ENCODE measurements around the gene ZNF579. TPM values are rescaled to one million over a fixed set of nuclear protein-coding genes. Genes with fewer than 3 reads are reported as not detected.

ZNF579 gene
- polyA plus RNA-seq, 3 donors from 2014 or later, result 0.19 to 0.64 TPM; not detected in 1

- Mint-ChIP-seq H3K4me3 (no peak overlapping the region), H3K9me3 (peaks cover 0 to 1% (median 0%) of the 10 kb centered on the region in 6 donors), H3K27me3 (ENCODE audit: low read depth in 3 of 3) (peaks cover 0 to 9% (median 4%) of the 10 kb centered on the region in 3 donors), H3K4me1 (peaks cover 19 to 21% of the 10 kb centered on the region in 2 donors), H3K27ac (no peak overlapping the region), H3K36me3 (peaks cover 14 to 22% (median 16%) of the 10 kb centered on the region in 3 donors)
- DNase-seq, result no peak
Observed at GRCh38 chr19:55597501-55597921, 16.9 kb upstream of the ZNF579 start.

- no peak for DNase-seq
Observed at GRCh38 chr19:55596304-55596703, 15.7 kb upstream of the ZNF579 start.

GRCh38 chr19:55594996-55595545, 14.4 kb upstream of the ZNF579 start:
- peaks cover 0 to 1% (median 0%) of the 10 kb centered on the region in 6 donors for H3K9me3 Mint-ChIP-seq
- peaks cover 14 to 22% (median 16%) of the 10 kb centered on the region in 3 donors for H3K36me3 Mint-ChIP-seq
- no peak for DNase-seq
- no peak overlapping the region for H3K4me3 Mint-ChIP-seq
- H3K4me1 Mint-ChIP-seq, result peaks cover 7 to 9% of the 10 kb centered on the region in 2 donors
- peak overlapping the region in 1 of 6 donors; percentile 13 for H3K27ac Mint-ChIP-seq
- peaks cover 0 to 7% (median 2%) of the 10 kb centered on the region in 3 donors for H3K27me3 Mint-ChIP-seq (ENCODE audit: low read depth in 3 of 3)

More at GRCh38 chr19:55596304-55596703, 15.7 kb upstream of the ZNF579 start:
- peaks cover 0 to 1% (median 0%) of the 10 kb centered on the region in 6 donors for H3K9me3 Mint-ChIP-seq
- peaks cover 0 to 9% (median 4%) of the 10 kb centered on the region in 3 donors for H3K27me3 Mint-ChIP-seq (ENCODE audit: low read depth in 3 of 3)
- peaks cover 14 to 22% (median 16%) of the 10 kb centered on the region in 3 donors for H3K36me3 Mint-ChIP-seq
- H3K27ac Mint-ChIP-seq, result no peak overlapping the region
- no peak overlapping the region for H3K4me3 Mint-ChIP-seq
- peaks cover 13 to 15% of the 10 kb centered on the region in 2 donors for H3K4me1 Mint-ChIP-seq

GRCh38 chr19:55593096-55593772, 12.6 kb upstream of the ZNF579 start:
- peaks cover 0 to 4% (median 2%) of the 10 kb centered on the region in 3 donors for H3K27me3 Mint-ChIP-seq (ENCODE audit: low read depth in 3 of 3)
- H3K36me3 Mint-ChIP-seq, result peaks cover 14 to 22% (median 16%) of the 10 kb centered on the region in 3 donors
- peaks cover 0 to 7% of the 10 kb centered on the region in 2 donors for H3K4me1 Mint-ChIP-seq
- no peaks in the 10 kb centered on the region for H3K9me3 Mint-ChIP-seq
- no peak for DNase-seq
- no peak overlapping the region for H3K4me3 Mint-ChIP-seq
- no peak overlapping the region for H3K27ac Mint-ChIP-seq

GRCh38 chr19:55592391-55593090, 11.9 kb upstream of the ZNF579 start:
- Mint-ChIP-seq H3K9me3 (no peaks in the 10 kb centered on the region), H3K4me1 (peaks cover 2 to 9% of the 10 kb centered on the region in 2 donors), H3K4me3 (no peak overlapping the region), H3K27me3 (ENCODE audit: low read depth in 3 of 3) (peaks cover 0 to 4% (median 2%) of the 10 kb centered on the region in 3 donors), H3K36me3 (peaks cover 14 to 22% (median 16%) of the 10 kb centered on the region in 3 donors), H3K27ac (no peak overlapping the region)
- no peak for DNase-seq

GRCh38 chr19:55591555-55591954, 10.9 kb upstream of the ZNF579 start:
- Mint-ChIP-seq H3K9me3 (no peaks in the 10 kb centered on the region), H3K4me3 (no peak overlapping the region), H3K36me3 (peaks cover 14 to 18% (median 16%) of the 10 kb centered on the region in 3 donors), H3K4me1 (peaks cover 11 to 16% of the 10 kb centered on the region in 2 donors), H3K27me3 (ENCODE audit: low read depth in 3 of 3) (peaks cover 5 to 8% (median 7%) of the 10 kb centered on the region in 3 donors), H3K27ac (no peak overlapping the region)
- no peak for DNase-seq

- H3K27me3 Mint-ChIP-seq (ENCODE audit: low read depth in 3 of 3), result peaks cover 7 to 8% (median 8%) of the 10 kb centered on the region in 3 donors
- no peak overlapping the region for H3K27ac Mint-ChIP-seq
- H3K4me3 Mint-ChIP-seq, result no peak overlapping the region
- peaks cover 12 to 20% of the 10 kb centered on the region in 2 donors for H3K4me1 Mint-ChIP-seq
- DNase-seq, result no peak
- H3K9me3 Mint-ChIP-seq, result no peaks in the 10 kb centered on the region
- H3K36me3 Mint-ChIP-seq, result peaks cover 9 to 13% (median 11%) of the 10 kb centered on the region in 3 donors
Observed at GRCh38 chr19:55590617-55591016, 10.0 kb upstream of the ZNF579 start.

- peaks cover 17 to 25% of the 10 kb centered on the region in 2 donors for H3K4me1 Mint-ChIP-seq
- H3K9me3 Mint-ChIP-seq, result no peaks in the 10 kb centered on the region
- peaks cover 7 to 8% (median 8%) of the 10 kb centered on the region in 3 donors for H3K27me3 Mint-ChIP-seq (ENCODE audit: low read depth in 3 of 3)
- peaks cover 4 to 7% (median 7%) of the 10 kb centered on the region in 3 donors for H3K36me3 Mint-ChIP-seq
- no peak overlapping the region for H3K27ac Mint-ChIP-seq
- H3K4me3 Mint-ChIP-seq, result peak overlapping the region in 1 of 5 donors; percentile 13
- no peak for DNase-seq
Observed at GRCh38 chr19:55590109-55590508, 9.5 kb upstream of the ZNF579 start.

- H3K27ac Mint-ChIP-seq, result no peak overlapping the region
- H3K4me3 Mint-ChIP-seq, result peak overlapping the region in 1 of 5 donors; percentile 60
- H3K27me3 Mint-ChIP-seq (ENCODE audit: low read depth in 3 of 3), result peaks cover 7 to 9% (median 8%) of the 10 kb centered on the region in 3 donors
- H3K36me3 Mint-ChIP-seq, result peaks cover 0 to 3% (median 3%) of the 10 kb centered on the region in 3 donors
- no peaks in the 10 kb centered on the region for H3K9me3 Mint-ChIP-seq
- H3K4me1 Mint-ChIP-seq, result peaks cover 18 to 25% of the 10 kb centered on the region in 2 donors
- no peak for DNase-seq
Observed at GRCh38 chr19:55588738-55589137, 8.1 kb upstream of the ZNF579 start.

GRCh38 chr19:55586976-55587668, 6.5 kb upstream of the ZNF579 start:
- H3K4me3 Mint-ChIP-seq, result peak overlapping the region; percentile 82 to 87 (median 85)
- H3K9me3 Mint-ChIP-seq, result no peaks in the 10 kb centered on the region
- peaks cover 7 to 10% (median 8%) of the 10 kb centered on the region in 3 donors for H3K27me3 Mint-ChIP-seq (ENCODE audit: low read depth in 3 of 3)
- DNase-seq, result peak; percentile 86 to 89 (median 87)
- H3K4me1 Mint-ChIP-seq, result peaks cover 19 to 25% of the 10 kb centered on the region in 2 donors
- peak overlapping the region in 4 of 6 donors; percentile 66 to 85 (median 80) for H3K27ac Mint-ChIP-seq
- no peaks in the 10 kb centered on the region for H3K36me3 Mint-ChIP-seq

GRCh38 chr19:55585658-55586339, 5.2 kb upstream of the ZNF579 start:
- peak overlapping the region in 1 of 6 donors; percentile 64 for H3K27ac Mint-ChIP-seq
- no peak for DNase-seq
- H3K4me3 Mint-ChIP-seq, result peak overlapping the region in 3 of 5 donors; percentile 46 to 56 (median 54)
- H3K27me3 Mint-ChIP-seq (ENCODE audit: low read depth in 3 of 3), result peaks cover 9 to 12% (median 11%) of the 10 kb centered on the region in 3 donors
- H3K36me3 Mint-ChIP-seq, result no peaks in the 10 kb centered on the region
- H3K4me1 Mint-ChIP-seq, result peaks cover 31 to 36% of the 10 kb centered on the region in 2 donors
- H3K9me3 Mint-ChIP-seq, result no peaks in the 10 kb centered on the region

- peaks cover 34 to 40% of the 10 kb centered on the region in 2 donors for H3K4me1 Mint-ChIP-seq
- H3K27ac Mint-ChIP-seq, result no peak overlapping the region
- peaks cover 11 to 12% (median 12%) of the 10 kb centered on the region in 3 donors for H3K27me3 Mint-ChIP-seq (ENCODE audit: low read depth in 3 of 3)
- H3K4me3 Mint-ChIP-seq, result no peak overlapping the region
- peaks cover 0 to under 1% (median under 1%) of the 10 kb centered on the region in 3 donors for H3K36me3 Mint-ChIP-seq
- no peak for DNase-seq
- no peaks in the 10 kb centered on the region for H3K9me3 Mint-ChIP-seq
Observed at GRCh38 chr19:55584871-55585270, 4.2 kb upstream of the ZNF579 start.

Data from immature natural killer cell (primary cell).